HepG2 (cell line): ENCODE measurements around the gene BROX. TPM values are rescaled to one million over a fixed set of nuclear protein-coding genes. Genes with fewer than 3 reads are reported as not detected.

Source experiments
- CREB1 ChIP-seq, 2 experiments: fragments of 450-650 bp in 1 of 2; IDR thresholded peaks; 2 replicates each; pipeline ENCODE4 v1.6.1; 2016 to 2017; ENCODE audit warnings: control low read depth in 1 of 2, mild to moderate bottlenecking in 1 of 2, missing compliant biosample characterization in 1 of 2, missing genetic modification characterization in 1 of 2
- GABPB1 ChIP-seq: IDR thresholded peaks from 2 replicates; pipeline ENCODE4 v1.6.1; 2016; ENCODE audit warnings: mild to moderate bottlenecking, missing genetic modification reagents, moderate library complexity, missing compliant biosample characterization
- GMEB2 ChIP-seq: IDR thresholded peaks from 2 replicates; pipeline ENCODE4 v1.6.1; 2016; ENCODE audit warnings: missing biosample characterization, missing genetic modification reagents, low read depth
- KLF15 ChIP-seq: sonication (generic); formaldehyde crosslinking; IDR thresholded peaks from 2 replicates; pipeline ENCODE4 v1.8.1; 2023; ENCODE audit warnings: borderline replicate concordance, mild to moderate bottlenecking, inconsistent platforms, missing genetic modification reagents, mixed read lengths
- MLLT10 ChIP-seq: sonication (generic); formaldehyde crosslinking; IDR thresholded peaks from 2 replicates; pipeline ENCODE4 v1.4.0; 2020; ENCODE audit warnings: missing genetic modification reagents
- MLX ChIP-seq: IDR thresholded peaks from 2 replicates; pipeline ENCODE4 v1.6.1; 2016
- REL ChIP-seq: sonication (generic); formaldehyde crosslinking; conservative IDR thresholded peaks from 2 replicates; pipeline ENCODE4 v1.8.0; 2022; ENCODE audit warnings: mild to moderate bottlenecking, missing genetic modification reagents, moderate library complexity
- SCMH1 ChIP-seq: sonication (generic); formaldehyde crosslinking; IDR thresholded peaks from 2 replicates; pipeline ENCODE4 v1.9.0; 2021; ENCODE audit warnings: missing genetic modification reagents, mild to moderate bottlenecking, borderline replicate concordance
- SKI ChIP-seq: fragments of 450-650 bp; IDR thresholded peaks from one replicate; pipeline ENCODE4 v1.6.1; 2018; ENCODE audit warnings: mild to moderate bottlenecking; ENCODE audit not compliant: partially characterized antibody
- YY1 ChIP-seq: IDR thresholded peaks from 2 replicates; pipeline ENCODE4 v1.6.1; 2011; ENCODE audit warnings: low read length, low read depth, moderate library complexity, mild to moderate bottlenecking; ENCODE audit not compliant: insufficient read depth, insufficient replicate concordance
- ZBTB7B ChIP-seq: sonication (generic); formaldehyde crosslinking; IDR thresholded peaks from 2 replicates; pipeline ENCODE4 v1.4.0; 2020; ENCODE audit warnings: missing genetic modification reagents
- ZFP1 ChIP-seq: IDR thresholded peaks from 2 replicates; pipeline ENCODE4 v1.6.1; 2016
- ZNF263 ChIP-seq: sonication (generic); formaldehyde crosslinking; IDR thresholded peaks from 2 replicates; pipeline ENCODE4 v1.4.0; 2020; ENCODE audit warnings: missing genetic modification reagents
- ZNF274 ChIP-seq: sonication (generic); formaldehyde crosslinking; IDR thresholded peaks from 2 replicates; pipeline ENCODE4 v1.5.1; 2020; ENCODE audit warnings: mild to moderate bottlenecking, missing genetic modification reagents
- ZNF446 ChIP-seq: sonication (generic); formaldehyde crosslinking; IDR thresholded peaks from 2 replicates; pipeline ENCODE4 v1.5.0; 2020; ENCODE audit warnings: mild to moderate bottlenecking, missing genetic modification reagents
- ZNF878 ChIP-seq: sonication (generic); formaldehyde crosslinking; IDR thresholded peaks from 2 replicates; pipeline ENCODE4 v1.8.1; 2023; ENCODE audit warnings: mild to moderate bottlenecking, missing genetic modification reagents, moderate library complexity
- ZNF879 ChIP-seq: sonication (generic); formaldehyde crosslinking; IDR thresholded peaks from 2 replicates; pipeline ENCODE4 v1.8.1; 2023; ENCODE audit warnings: missing genetic modification reagents
- polyA plus RNA-seq, 8 experiments: library from polyadenylated mRNA; depleted of rRNA in 3 of 8; stranded (reverse) in 7 of 8; unstranded in 1 of 8; fragments of >200 nt; fragmentation: Illumina TruSeq in 4 of 8; extraction: Trizol in 4 of 8; gene quantifications; 2 replicates each; pipeline versions ENCODE4 v1.2.1 to v1.2.3, GENCODE V29; 2011 to 2016; ENCODE audit warnings: low read depth in 4 of 8, missing spikeins in 1 of 8, mixed read lengths in 1 of 8; ENCODE audit not compliant: insufficient read depth in 1 of 8
- total RNA-seq, 5 experiments: library from RNA; depleted of rRNA; stranded (reverse); fragments of >200 nt; fragmentation: Illumina TruSeq; extraction: Trizol; gene quantifications; 2 replicates each; pipeline ENCODE4 v1.2.3, GENCODE V29; 2016; ENCODE audit warnings: low read depth in 1 of 5
- TF ChIP-seq, protein P1 (sequence below), 2 experiments: sonication (generic) in 1 of 2; formaldehyde crosslinking in 1 of 2; IDR thresholded peaks; 2 replicates each; pipeline versions ENCODE4 v1.6.1 to v1.9.0; 2014 to 2022; ENCODE audit warnings: antibody characterized with exemption in 1 of 2, borderline replicate concordance in 1 of 2, inconsistent platforms in 1 of 2, low read depth in 1 of 2, missing genetic modification reagents in 1 of 2
- TF ChIP-seq, protein P2 (sequence below): sonication (generic); formaldehyde crosslinking; IDR thresholded peaks from 2 replicates; pipeline ENCODE4 v1.4.0; 2020; ENCODE audit warnings: missing genetic modification reagents

BROX gene
- total and polyA plus RNA-seq, 2 of the 13 experiments (the other 11 are each of a cell fraction or from before 2014, with no cell fraction given), result 4.4 to 33.2 TPM

DNA sequence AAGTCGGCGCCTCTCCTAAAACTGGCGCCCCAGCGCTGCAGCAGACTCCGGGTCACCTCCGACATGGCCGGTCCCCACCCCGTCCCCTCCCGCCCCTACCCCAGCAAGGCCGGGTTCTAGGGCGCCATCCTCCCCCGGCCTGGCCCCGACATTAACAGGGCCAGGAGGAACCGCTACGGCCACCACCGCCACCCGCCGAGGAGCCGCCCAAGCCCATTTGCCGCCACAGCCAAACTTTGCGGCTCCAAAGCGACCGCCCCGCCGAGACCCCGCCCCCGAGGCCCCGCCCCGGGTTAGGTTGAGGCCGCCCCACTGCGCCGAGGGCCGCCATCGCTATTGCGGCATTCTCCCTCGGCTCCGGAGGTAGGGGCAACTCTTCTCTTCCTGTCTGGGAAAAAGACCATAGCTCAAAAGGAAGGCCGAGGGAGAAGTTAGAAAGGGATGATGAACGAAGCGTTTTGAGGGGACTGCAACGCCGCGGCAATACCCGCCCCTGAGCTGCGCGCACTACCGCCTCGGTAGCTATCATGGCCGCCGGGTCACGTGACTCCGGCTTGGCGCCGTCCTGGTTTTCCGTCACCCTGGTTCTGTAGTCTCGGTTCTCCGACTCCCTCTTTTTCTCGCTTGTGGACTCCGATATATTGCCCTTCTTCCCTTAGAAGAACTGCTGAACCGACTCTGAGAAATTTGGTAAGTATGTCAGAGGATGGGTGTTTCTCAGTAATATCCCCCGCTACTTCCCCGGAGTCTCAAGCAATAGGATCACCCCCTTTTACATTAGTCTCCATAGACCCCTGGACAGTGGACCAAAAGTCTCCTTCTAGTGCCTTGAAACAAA, at the start of gene BROX, which contains the start of gene AIDA (continued):
- 0 out of 2 replicates have a peak, but pooled peaks have one; percentile 49 for TF ChIP-seq CREB1 (IDR thresholded peaks at IDR 0.05)
- peak; percentile 60 for TF ChIP-seq CREB1 (CRISPR knock-in tag; IDR thresholded peaks at IDR 0.05)
- 0 out of 2 replicates have a peak, but pooled peaks have one; percentile 17 for TF ChIP-seq ZNF274
- TF ChIP-seq, protein P1, sequence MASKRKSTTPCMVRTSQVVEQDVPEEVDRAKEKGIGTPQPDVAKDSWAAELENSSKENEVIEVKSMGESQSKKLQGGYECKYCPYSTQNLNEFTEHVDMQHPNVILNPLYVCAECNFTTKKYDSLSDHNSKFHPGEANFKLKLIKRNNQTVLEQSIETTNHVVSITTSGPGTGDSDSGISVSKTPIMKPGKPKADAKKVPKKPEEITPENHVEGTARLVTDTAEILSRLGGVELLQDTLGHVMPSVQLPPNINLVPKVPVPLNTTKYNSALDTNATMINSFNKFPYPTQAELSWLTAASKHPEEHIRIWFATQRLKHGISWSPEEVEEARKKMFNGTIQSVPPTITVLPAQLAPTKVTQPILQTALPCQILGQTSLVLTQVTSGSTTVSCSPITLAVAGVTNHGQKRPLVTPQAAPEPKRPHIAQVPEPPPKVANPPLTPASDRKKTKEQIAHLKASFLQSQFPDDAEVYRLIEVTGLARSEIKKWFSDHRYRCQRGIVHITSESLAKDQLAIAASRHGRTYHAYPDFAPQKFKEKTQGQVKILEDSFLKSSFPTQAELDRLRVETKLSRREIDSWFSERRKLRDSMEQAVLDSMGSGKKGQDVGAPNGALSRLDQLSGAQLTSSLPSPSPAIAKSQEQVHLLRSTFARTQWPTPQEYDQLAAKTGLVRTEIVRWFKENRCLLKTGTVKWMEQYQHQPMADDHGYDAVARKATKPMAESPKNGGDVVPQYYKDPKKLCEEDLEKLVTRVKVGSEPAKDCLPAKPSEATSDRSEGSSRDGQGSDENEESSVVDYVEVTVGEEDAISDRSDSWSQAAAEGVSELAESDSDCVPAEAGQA (IDR thresholded peaks at IDR 0.05; ENCODE audit: low read depth), result peak; percentile 96
- TF ChIP-seq, protein P1 (CRISPR knock-in tag; IDR thresholded peaks at IDR 0.05; ENCODE audit: borderline replicate concordance), result no peak
- TF ChIP-seq ZNF878, result no peak; the same call in 1 of the 2 replicates
- no peak for TF ChIP-seq GMEB2
- TF ChIP-seq, protein P2, sequence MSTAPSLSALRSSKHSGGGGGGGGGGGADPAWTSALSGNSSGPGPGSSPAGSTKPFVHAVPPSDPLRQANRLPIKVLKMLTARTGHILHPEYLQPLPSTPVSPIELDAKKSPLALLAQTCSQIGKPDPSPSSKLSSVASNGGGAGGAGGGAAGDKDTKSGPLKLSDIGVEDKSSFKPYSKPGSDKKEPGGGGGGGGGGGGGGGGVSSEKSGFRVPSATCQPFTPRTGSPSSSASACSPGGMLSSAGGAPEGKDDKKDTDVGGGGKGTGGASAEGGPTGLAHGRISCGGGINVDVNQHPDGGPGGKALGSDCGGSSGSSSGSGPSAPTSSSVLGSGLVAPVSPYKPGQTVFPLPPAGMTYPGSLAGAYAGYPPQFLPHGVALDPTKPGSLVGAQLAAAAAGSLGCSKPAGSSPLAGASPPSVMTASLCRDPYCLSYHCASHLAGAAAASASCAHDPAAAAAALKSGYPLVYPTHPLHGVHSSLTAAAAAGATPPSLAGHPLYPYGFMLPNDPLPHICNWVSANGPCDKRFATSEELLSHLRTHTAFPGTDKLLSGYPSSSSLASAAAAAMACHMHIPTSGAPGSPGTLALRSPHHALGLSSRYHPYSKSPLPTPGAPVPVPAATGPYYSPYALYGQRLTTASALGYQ (CRISPR knock-in tag), result 0 out of 2 replicates have a peak, but pooled peaks have one; percentile 16
- no peak for TF ChIP-seq ZBTB7B (CRISPR knock-in tag)
- TF ChIP-seq ZFP1 (CRISPR knock-in tag), result no peak
- TF ChIP-seq REL (CRISPR knock-in tag), result peak; percentile 12; the same call in 1 of the 2 replicates
- no peak for TF ChIP-seq ZNF446
- no peak for TF ChIP-seq ZNF879 (CRISPR knock-in tag)
- no peak for TF ChIP-seq SCMH1 (CRISPR knock-in tag)
- peak; percentile 23 for TF ChIP-seq SKI
- TF ChIP-seq GABPB1 (CRISPR knock-in tag), result peak; percentile 79
- no peak for TF ChIP-seq MLX
- TF ChIP-seq KLF15 (CRISPR knock-in tag), result no peak
- TF ChIP-seq YY1, result peak; percentile 99
- no peak for TF ChIP-seq MLLT10 (CRISPR knock-in tag)
- TF ChIP-seq ZNF263 (CRISPR knock-in tag), result no peak; the same call in 1 of the 2 replicates
